CD4-positive, alpha-beta T cell treated with Interleukin-15 for 1 hour (primary cell): Measurements from ENCODE around the gene MALRD1.
"Not testable (repeated sequence)": the region's sequence is repeated elsewhere in the genome, so short reads cannot be mapped to it uniquely, and the experiment has no call there.

Experiments
- DNase-seq: peaks from one replicate; pipeline ENCODE4 v3.0.0-alpha.2; 2020

Gene MALRD1

DNA sequence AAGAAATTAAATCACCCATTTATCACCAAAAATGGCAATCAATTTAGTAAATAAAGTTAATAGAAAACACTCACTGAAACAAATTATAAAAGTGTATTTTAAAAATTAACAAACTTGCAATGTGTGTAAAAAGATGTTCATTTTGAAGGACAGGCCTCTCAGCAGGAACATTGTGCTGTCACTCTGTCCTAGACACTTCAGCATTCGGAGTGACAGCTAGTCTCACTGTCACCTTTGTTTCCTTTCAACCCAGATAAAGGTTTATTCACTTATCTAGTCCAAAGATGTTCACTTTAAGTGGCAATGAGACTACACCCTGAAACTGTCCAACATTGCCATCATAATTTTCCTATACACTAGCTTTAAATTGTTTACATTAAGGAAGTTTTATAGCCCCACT lies 675.7 kb downstream of the MALRD1 start:
- no peak for DNase-seq

DNA sequence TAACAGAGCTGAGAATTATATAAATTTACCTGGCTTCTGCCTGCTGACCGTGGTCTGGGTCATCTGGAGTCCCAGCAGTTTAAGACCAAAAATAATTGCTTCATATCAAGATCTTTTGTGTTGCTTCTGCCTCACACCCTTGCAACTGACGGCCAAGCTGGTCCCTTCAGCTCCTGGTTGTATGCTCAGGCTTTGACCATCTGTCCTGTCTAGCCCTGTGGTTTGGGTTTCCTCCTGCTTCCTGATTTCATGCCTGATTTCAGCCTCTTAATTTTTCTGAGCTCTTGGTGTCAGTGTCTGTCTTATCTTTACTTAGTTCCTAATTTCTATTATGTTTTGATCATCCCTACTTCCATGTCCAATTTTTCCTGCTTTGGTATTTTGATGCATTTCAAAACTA lies 679.8 kb downstream of the MALRD1 start:
- DNase-seq: no peak

DNA sequence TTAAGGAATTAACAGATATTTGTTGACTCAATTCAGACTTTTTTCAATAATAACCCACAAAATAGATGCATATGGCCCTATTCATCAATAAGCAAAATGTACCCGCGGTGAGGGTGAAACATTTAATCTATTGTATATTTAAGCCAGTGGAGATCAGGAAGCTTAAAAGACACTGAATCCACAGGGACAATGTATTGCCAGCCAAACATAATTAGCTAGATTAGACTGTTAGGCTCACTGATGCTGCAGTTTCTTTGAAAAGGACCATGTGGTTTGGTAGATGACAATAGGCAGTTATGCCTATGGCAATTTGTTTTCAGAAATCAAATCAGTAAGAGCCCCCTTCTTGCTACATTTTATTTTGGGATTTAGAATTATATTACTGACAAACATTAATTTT lies 680.4 kb downstream of the MALRD1 start:
- DNase-seq: no peak

DNA sequence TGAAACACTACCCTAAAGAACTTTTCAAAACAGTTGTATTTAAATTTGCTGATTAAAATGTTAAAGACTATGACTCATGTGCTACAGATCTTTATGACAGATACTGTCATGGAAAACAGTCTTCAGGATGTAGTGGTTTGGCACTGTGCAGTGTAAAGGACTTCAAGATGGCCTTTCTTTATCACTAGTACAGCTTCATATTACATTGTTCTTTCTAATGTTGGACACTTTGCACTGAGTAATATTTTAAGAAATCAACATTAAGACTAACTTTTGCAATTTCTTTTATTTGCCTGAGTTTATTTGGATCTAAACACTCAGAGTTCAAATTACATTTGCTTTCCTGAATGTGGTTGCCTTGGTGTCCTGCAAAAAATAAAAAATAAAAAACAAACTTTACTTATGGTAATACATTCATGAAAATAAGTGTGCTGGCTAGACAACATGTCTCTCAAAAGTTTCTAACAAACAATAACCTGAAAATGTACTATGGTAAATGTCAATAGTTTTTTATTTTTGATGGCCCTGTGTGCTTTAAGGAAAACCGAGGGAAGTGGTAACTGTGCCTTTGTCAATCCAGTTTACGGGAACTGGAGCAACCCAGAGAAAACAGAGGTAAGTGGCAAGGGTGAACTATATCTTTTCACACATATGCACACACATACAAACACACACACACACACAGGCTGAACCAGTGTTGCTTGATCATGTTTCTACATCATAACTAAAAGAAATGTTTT lies 681.7 kb downstream of the MALRD1 start:
- no peak for DNase-seq

DNA sequence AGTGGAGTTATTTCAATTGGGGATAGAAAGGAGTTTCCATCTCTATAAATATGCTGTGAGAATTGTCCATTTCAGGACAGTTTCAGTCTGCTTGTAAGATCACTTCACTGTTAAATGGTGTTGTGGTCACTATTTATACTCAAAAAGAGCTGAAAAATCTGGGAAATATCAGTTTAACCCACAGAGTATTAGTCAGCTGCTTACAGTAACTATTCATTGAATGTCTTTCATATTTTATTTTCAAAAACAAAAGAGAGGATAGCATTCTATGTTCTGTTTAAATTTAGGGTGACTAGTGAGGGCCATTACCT lies 682.3 kb downstream of the MALRD1 start:
- no peak for DNase-seq

DNA sequence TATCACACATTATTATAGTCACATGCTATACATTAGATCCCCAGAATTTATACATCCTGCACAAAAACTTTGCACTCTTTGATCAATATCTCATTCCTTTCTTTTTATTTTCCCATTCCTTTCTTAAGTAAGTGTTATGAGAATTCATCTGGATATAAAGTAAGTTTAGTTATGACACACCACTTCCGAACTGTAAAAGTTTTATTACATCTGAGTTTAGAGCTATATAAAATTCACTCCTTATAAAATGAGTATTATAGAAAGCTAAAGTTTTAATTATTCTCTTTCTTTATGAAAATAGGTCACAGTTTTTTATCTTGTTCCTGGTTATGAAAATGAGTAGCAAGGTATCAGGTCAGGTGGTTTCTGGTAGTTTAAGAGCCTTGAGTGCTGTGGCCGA lies 683.0 kb downstream of the MALRD1 start:
- no peak for DNase-seq

DNA sequence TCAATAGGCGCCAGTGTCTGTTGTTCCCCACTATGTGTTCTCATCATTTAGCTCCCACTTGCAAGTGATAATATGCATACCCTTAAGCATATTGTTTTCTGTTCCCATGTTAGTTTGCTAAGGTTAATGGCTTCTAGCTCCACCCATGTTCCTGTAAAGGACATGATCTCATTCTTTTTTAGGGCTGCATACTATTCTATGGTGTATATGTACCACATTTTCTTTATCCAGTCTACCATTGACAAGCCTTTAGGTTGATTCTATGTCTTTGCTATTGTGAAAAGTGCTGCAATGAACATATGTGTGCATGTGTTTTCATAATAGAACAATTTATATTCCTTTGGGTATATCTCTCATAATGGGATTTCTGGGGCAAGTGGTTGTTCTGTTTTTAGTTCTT lies 689.8 kb downstream of the MALRD1 start:
- no peak for DNase-seq

DNA sequence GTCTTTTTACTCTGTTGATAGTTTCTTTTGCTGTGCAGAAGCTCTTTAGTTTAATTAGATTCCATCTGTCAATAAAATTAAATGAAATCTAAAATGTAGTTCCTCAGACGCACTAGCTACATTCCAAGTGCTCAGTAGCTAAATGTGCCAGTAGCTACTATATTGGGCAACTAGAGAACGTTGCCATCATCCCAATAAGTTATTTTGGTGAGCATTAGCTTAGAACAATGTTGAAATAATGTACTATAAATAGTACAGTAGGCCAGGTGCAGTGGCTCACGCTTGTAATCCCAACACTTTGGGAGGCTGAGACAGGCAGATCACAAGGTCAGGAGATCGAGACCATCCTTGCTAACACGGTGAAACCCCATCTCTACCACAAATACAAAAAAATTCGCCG lies 690.6 kb downstream of the MALRD1 start:
- not testable (repeated sequence) for DNase-seq

DNA sequence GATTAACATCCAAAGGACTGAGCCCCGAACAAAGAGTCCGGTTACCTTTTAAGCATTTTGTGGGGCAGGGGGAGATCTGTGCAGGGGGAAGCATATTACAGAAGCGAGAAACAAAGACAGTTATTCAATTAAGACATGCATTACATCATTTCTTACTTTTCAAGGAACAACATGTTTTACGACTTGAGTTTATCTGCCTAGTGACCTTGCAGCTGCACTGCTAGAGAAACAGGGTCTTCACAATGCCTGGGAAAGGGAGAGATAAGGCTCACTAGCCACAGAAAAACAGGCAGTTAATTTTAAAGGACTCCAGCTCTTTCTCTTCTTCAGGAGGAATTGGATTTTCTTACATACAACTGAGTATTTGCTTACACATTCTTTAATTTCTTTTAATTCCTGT lies 693.5 kb downstream of the MALRD1 start:
- not testable (repeated sequence) for DNase-seq

DNA sequence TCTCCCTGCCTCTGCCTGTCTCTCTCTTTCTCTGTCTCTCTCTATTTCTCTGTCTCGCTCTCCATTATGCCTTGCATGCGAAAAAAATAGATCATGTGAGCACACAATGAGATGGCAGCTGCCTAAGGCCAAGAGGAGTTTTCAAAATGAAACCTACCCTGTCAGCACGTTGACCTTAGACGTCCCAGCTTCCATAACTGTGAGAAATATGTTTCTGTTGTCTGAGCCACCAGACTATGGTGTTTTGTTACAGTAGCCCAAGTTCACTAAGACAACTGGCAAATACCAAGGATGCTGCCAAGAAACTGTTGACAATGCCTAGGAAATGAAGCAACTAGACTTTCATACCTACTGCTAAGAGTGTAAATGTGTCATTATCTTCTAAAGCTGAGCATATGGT lies 697.1 kb downstream of the MALRD1 start:
- DNase-seq: no peak

DNA sequence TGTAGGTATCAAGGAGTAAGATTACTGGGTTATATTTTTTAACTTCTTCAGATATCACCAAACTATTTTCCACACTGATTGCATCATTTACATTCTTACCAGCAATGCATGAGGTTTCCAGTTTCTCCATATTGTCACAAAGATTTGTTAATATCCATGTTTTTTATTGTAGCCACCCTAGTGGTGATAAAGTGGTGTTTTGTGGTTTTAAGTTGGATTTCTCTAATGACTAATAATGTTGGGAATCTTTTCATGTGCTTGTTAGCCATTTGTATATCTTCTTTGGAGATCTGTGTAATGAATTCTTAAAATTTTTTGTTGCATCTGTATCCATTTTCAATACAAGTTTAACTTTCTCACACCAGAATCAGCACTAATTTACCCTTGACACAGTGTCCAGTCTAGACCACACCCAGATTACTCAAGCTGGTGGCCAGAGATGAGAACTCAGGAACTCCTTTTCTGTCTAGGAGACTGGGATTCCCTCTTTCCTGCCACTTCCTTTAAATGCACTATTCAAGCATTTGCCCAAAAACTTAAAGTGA lies 700.7 kb downstream of the MALRD1 start:
- DNase-seq: no peak

DNA sequence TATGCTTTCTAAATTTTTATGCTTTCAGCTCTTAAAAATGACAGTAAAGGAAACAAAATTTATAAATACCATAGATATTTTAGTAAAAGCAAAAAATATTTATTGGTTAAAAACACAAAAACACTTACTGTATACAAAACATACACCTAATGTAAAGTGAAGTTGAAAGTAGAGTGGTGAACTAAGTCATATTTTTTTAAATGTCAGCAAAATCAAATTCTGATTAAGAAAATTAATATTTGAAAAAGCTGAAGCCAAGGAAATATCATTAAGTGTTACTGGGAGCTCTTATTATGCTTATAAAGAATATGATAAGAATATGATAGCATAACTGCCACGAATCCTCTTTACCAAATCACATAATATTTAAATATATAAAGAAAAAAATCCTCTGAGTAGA lies 702.4 kb downstream of the MALRD1 start:
- DNase-seq: no peak

DNA sequence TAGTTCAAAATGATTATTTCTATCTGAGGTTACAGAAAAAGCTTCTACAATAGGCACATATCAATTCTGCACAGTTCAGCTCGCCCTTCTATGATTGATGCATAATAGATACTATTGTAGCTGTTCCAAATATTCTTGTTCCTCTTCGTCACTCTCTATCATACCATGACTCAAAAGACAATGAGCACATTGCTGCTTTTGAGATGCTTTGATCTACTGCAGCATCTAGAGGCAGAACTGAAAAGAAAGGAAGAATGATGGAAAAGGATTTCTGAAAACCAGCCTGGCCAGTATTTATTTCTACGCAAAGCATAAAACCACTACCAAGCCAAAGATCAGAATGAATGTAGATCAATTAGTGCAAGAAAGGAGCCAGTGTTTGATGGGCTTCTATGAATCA lies 708.3 kb downstream of the MALRD1 start:
- no peak for DNase-seq

DNA sequence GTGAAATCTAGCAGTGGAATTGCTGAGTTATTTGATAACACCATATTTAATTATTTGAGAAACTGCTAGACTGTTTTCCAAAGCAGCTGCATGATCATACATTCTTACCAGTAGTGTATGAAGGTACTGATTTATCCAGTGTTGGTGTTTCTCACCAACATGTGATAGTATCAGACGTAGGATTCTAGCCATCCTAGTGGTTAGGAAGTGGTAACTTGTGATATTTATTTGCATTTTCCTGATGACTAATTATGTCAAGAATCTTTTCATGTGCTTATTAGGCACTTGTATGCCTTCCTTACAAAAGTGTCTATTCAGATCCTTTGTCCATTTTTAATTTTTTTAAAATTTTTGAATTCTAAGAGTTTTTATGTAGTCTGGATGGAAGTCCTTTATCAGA lies 713.4 kb downstream of the MALRD1 start:
- DNase-seq: no peak

DNA sequence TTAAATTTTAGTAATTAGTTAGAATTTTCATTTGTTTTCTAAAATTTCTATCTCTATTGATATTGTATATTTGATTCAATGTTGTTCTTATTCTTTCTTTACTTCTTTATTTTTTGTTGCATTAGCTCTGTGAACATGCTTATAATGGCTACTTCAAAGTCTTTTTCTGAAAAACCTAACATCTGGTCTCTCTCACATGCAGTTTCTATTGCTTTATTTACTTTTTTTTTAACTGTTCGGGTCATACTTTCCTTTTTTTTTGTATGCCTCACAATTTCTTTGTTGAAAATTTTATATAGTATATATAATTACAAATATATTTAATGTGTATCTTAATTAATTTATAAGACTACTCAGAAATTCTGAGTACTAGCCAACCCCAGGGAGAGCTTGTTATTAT lies 715.5 kb downstream of the MALRD1 start:
- DNase-seq: no peak

DNA sequence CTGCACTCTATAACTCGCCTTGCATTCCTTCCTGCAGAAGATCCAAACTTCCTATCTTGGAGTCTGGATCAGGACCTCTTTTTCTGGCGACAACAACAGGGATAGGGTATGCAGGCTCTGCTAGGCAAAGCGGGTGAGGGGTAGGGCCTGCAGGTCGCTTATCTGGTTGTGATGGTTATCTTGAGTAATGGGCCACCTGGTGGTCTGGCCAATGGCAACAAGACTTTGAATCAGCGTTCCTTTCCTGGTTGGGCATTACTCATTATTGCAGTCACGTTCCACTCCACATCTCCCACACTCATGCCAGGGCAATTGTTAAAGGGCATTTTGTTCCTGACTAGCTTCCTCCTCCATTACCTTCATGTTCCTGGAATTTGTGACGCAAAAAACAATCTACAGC lies 719.3 kb downstream of the MALRD1 start:
- DNase-seq: no peak

DNA sequence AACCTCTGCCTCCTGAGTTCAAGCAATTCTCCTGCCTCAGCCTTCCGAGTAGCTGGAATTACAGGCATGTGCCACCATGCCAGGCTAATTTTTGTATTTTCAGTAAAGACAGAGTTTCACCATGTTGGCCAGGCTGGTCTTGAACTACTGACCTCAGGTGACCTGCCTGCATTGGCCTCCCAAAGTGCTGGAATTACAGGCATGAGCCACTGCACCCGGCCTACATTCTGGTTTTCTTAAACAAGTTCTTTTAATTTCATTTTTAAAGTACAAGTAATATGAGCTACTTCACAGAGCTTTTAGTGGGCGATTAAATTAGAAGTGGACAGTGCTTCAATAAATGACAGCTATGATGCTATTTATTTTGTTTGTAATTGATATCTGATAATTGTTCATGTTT lies 721.2 kb downstream of the MALRD1 start:
- DNase-seq: not testable (repeated sequence)

DNA sequence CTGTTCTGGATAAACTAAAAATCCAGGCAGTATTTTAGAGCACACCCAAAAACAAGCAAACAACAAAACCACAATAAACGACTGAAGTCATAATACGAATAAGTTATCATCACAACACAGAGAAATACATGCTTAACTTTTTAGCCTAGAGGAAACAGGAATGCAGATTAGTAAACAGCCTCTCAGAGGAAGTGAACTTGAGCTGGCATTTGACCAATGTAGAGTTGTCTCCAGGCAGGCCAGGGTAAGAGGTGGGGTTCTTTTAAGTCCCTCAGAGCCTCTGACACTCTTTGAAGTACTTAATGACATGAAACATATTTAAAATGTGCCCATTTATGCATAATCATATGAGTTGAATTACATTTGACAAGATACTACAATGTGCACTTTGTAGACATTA lies 724.4 kb downstream of the MALRD1 start:
- no peak for DNase-seq

DNA sequence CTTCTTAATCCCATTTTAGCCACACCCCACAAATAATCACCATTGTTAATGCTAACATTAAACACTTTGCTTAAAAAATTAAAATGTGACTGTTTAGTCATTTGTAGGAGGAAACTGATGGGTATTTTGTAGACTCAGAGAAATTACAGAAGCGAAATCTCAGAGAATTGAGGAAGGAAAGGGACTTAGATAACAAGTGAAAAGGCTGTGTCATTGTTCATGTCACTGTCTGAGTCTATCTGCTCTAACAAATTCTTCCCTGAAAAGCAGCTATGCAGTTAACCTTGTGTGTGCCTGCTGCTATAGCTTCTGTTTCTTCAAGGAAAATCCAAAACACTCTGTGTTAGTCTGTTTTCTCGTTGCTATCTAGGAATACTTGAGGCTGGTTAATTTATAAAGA lies 726.7 kb downstream of the MALRD1 start:
- no peak for DNase-seq

DNA sequence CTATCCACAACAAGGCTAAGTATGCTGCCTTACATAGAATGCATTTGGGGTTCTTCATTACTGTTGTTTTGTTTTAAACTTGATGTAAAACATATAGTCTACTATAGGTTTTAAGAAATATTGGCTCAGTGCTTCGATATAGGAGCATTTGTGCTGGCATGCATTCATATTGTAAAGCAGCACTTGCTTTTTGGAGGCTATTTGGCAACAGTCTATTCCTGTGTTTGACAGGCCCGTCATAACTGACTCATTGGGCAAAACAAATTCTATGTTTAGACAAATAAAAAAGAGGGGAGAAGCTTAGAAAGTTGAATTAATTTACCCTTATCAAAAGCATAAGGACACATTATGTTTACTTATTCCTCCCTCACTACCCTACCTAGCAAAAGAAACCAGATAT lies 729.2 kb downstream of the MALRD1 start:
- DNase-seq: no peak

DNA sequence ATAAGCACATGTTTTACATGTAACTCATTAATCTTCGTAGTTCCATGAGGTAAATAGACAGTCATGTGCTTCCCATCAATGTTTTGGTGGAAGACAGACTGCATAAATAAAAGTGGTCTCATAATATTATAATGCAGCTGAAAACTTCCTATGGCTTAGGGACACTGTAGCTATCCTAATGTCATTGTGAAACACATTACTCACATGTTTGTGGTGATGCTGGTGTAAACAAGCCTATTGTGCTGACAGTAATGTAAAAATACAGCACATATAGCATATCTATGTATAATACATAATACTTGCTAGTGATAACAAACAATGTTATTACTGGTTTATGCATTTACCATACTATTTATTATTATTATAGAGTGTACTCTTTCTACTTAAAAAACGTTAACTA lies 730.4 kb downstream of the MALRD1 start:
- DNase-seq: no peak

DNA sequence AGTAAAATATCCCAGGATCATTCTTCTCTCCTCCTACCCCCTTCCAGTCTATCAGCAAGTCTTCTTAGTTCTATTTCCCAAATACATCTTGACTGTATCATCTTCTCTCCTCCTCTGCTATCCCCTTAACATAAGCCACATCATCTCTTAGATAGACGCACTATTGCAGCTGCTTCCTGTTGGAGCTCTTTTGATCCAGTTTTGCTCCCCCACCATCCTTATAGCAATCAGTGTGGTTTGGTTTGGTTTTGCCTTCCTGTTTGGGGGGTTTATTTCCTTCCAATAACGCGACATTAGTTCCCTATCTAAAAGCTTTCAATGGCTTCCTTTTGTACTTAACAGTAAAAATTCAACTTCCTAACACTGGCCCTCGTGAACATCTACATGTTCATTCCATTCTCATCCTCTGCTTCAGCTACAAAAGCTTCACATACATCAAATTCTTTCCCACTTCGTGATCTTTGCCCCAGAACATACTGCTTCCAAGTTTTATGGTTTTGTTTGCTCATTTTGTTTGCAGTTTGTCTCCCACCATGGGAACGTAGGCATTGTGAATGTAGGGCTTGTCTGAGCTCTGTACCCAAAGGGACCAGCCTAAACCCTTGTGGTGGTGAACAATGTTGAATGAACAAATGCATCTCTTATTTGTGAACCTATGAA lies 734.0 kb downstream of the MALRD1 start:
- DNase-seq: no peak

DNA sequence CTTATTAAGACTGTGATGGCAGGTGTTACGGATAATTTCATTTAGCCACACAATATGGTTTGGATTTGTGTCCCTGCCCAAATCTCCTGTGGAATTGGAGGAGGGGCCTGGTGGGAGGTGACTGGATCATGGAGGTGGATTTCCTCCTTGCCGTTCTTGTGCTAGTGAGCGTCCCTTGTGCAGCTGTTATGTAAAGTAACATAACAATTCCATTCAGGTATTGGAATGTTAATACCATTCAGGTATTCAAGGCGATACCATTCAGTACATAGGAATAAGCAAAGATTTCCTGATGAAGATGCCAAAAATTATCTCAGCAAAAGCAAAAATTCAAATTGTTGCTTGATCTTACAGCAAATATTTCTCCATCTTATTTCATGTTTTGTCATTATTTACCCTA lies 735.1 kb downstream of the MALRD1 start:
- DNase-seq: no peak
